ENCODE results near the gene PNPT1.

Gene PNPT1

GRCh38 chr2:55668956-55669355, 24.7 kb downstream of the PNPT1 start:
- DNase-seq (ENCODE audit: low spot score): no peak

GRCh38 chr2:55653255-55653654, 40.4 kb downstream of the PNPT1 start:
- DNase-seq (ENCODE audit: low spot score): no peak

- DNase-seq (ENCODE audit: low spot score): no peak
Measured at GRCh38 chr2:55649211-55649610, 44.4 kb downstream of the PNPT1 start.

- no peak for DNase-seq (ENCODE audit: low spot score)
Measured at GRCh38 chr2:55636831-55637230, 56.8 kb downstream of the PNPT1 start.

GRCh38 chr2:55628931-55629330, 64.7 kb downstream of the PNPT1 start:
- no peak for DNase-seq (ENCODE audit: low spot score)

GRCh38 chr2:55627915-55628314, 65.7 kb downstream of the PNPT1 start:
- DNase-seq (ENCODE audit: low spot score): no peak

- DNase-seq (ENCODE audit: low spot score): no peak
Measured at GRCh38 chr2:55621802-55622201, 71.8 kb downstream of the PNPT1 start.

- DNase-seq (ENCODE audit: low spot score): peak; percentile 48
Measured at GRCh38 chr2:55620123-55620779, 73.4 kb downstream of the PNPT1 start.

GRCh38 chr2:55618275-55619055, 75.2 kb downstream of the PNPT1 start:
- peak; percentile 53 for DNase-seq (ENCODE audit: low spot score)

GRCh38 chr2:55618025-55618274, 75.7 kb downstream of the PNPT1 start:
- no peak for DNase-seq (ENCODE audit: low spot score)

- DNase-seq (ENCODE audit: low spot score): peak; percentile 99
Measured at GRCh38 chr2:55617175-55618024, 76.2 kb downstream of the PNPT1 start, which contains the start of gene PPP4R3B. TSS of gene PPP4R3B (minus strand) at chr2:55617622. CDS start at chr2:55617285, 337 bp downstream.

GRCh38 chr2:55616551-55617174, 77.0 kb downstream of the PNPT1 start:
- no peak for DNase-seq (ENCODE audit: low spot score)

- no peak for DNase-seq (ENCODE audit: low spot score)
Measured at GRCh38 chr2:55611997-55612396, 81.6 kb downstream of the PNPT1 start.

GRCh38 chr2:55610954-55611743, 82.5 kb downstream of the PNPT1 start:
- no peak for DNase-seq (ENCODE audit: low spot score)

- DNase-seq (ENCODE audit: low spot score): no peak
Measured at GRCh38 chr2:55609938-55610578, 83.6 kb downstream of the PNPT1 start.

GRCh38 chr2:55609193-55609794, 84.3 kb downstream of the PNPT1 start:
- DNase-seq (ENCODE audit: low spot score): no peak

- no peak for DNase-seq (ENCODE audit: low spot score)
Measured at GRCh38 chr2:55607717-55608116, 85.9 kb downstream of the PNPT1 start.

GRCh38 chr2:55604027-55604565, 89.5 kb downstream of the PNPT1 start:
- DNase-seq (ENCODE audit: low spot score): no peak

- no peak for DNase-seq (ENCODE audit: low spot score)
Measured at GRCh38 chr2:55601849-55602248, 91.8 kb downstream of the PNPT1 start.

- no peak for DNase-seq (ENCODE audit: low spot score)
Measured at GRCh38 chr2:55598056-55598795, 95.4 kb downstream of the PNPT1 start.

All from ecto neural progenitor cell (in vitro differentiated cells).